Tibial artery (tissue), 4 donors: Measurements from ENCODE around the gene CDK9.

Experiments used
- DNase-seq, 2 donors: peaks; one replicate each; pipeline ENCODE4 v3.0.0-alpha.2; 2019
- H3K27ac ChIP-seq, 2 donors: fragments of 200-600 bp; sonication (generic) in 1 of 2; 1 replicate in 1 of 2; 2 replicates in 1 of 2; pipeline ENCODE4 v1.5.1; 2018 to 2019; ENCODE audit warnings: mild to moderate bottlenecking in 1 of 2
- H3K27me3 ChIP-seq, 2 donors: fragments of 200-600 bp; sonication (generic) in 1 of 2; one replicate each; pipeline versions ENCODE4 v1.5.1 to v1.6.0; 2016 to 2019
- H3K36me3 ChIP-seq, 3 donors: fragments of 200-600 bp; sonication (generic) in 2 of 3; one replicate each; pipeline ENCODE4 v1.5.1; 2016 to 2019; ENCODE audit warnings: mild to moderate bottlenecking in 2 of 3
- H3K4me1 ChIP-seq, 4 donors: fragments of 200-600 bp; sonication (generic) in 2 of 4; 1 replicate in 3 of 4; 2 replicates in 1 of 4; pipeline ENCODE4 v1.5.1; 2016 to 2019
- H3K4me3 ChIP-seq, 2 donors: fragments of 200-600 bp; sonication (generic) in 1 of 2; 1 replicate in 1 of 2; 2 replicates in 1 of 2; pipeline ENCODE4 v1.5.1; 2018 to 2019; ENCODE audit warnings: mild to moderate bottlenecking in 2 of 2
- H3K9me3 ChIP-seq, 3 donors: fragments of 200-600 bp; sonication (generic) in 1 of 3; one replicate each; pipeline ENCODE4 v1.5.1; 2016 to 2019
- CTCF ChIP-seq, 2 experiments: fragments of 200-600 bp in 1 of 2; fragments of 450-650 bp in 1 of 2; IDR thresholded peaks; one replicate each; pipeline ENCODE4 v1.5.1; 2017 to 2019; ENCODE audit warnings: antibody characterized with exemption in 2 of 2, mild to moderate bottlenecking in 1 of 2, moderate library complexity in 1 of 2
- intact Hi-C: fragments of 100-400 bp; cut with DNase I; formaldehyde crosslinking; loops from one replicate; pipeline ENCODE4 v1.15.0; 2023; ENCODE audit warnings: low total_unique reads

The CDK9 gene

GRCh38 chr9:127744398-127745110 is 41.3 kb upstream of the CDK9 start:
- Histone ChIP-seq H3K4me1 (no peaks in the 10 kb centered on the region), H3K27me3 (peaks cover 0 to 14% of the 10 kb centered on the region in 2 donors), H3K36me3 (peaks cover 0 to 16% (median 10%) of the 10 kb centered on the region in 3 donors), H3K4me3 (no peak overlapping the region), H3K9me3 (no peaks in the 10 kb centered on the region), H3K27ac (no peak overlapping the region)
- intact Hi-C loops, result no loop called here
- no peak for TF ChIP-seq CTCF (IDR thresholded peaks at IDR 0.05)
- DNase-seq, result no peak

DNA sequence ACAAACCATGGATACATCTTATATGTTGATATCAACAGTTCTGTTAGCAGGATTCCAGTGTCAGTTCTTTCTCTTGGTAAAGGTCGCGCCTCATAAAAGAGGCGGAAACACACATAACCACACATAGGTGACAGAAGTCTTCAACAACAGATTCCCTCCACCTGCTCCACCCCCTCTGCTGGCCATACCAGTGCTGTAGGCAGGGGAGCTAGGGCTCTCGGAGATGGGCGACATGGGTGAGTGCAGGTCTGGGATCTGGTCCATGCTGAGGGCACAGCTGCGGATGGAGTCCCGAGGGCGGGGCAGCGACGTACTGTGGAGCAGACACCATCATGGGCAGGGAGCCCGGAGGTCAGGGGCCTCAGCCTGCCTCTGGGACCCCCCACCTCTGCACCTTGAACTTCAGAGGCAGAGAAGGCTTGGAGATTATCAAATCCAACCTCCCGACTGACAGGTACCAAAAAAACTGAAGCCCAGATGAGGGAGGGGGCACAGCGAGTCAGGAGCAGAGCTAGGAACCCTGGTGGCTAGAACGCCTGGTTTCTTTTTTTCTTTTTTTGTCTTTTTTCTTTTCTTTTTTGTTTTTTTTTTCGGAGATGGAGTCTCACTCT is 38.8 kb upstream of the CDK9 start:
- H3K4me3 ChIP-seq, result no peak overlapping the region
- no peak for DNase-seq
- no peak for TF ChIP-seq CTCF (IDR thresholded peaks at IDR 0.05)
- H3K27me3 ChIP-seq, result peaks cover 0 to 27% of the 10 kb centered on the region in 2 donors
- peaks cover 0 to 16% (median 11%) of the 10 kb centered on the region in 3 donors for H3K36me3 ChIP-seq
- intact Hi-C loops, result no loop called here
- no peak overlapping the region for H3K27ac ChIP-seq
- H3K9me3 ChIP-seq, result no peaks in the 10 kb centered on the region
- no peaks in the 10 kb centered on the region for H3K4me1 ChIP-seq

DNA sequence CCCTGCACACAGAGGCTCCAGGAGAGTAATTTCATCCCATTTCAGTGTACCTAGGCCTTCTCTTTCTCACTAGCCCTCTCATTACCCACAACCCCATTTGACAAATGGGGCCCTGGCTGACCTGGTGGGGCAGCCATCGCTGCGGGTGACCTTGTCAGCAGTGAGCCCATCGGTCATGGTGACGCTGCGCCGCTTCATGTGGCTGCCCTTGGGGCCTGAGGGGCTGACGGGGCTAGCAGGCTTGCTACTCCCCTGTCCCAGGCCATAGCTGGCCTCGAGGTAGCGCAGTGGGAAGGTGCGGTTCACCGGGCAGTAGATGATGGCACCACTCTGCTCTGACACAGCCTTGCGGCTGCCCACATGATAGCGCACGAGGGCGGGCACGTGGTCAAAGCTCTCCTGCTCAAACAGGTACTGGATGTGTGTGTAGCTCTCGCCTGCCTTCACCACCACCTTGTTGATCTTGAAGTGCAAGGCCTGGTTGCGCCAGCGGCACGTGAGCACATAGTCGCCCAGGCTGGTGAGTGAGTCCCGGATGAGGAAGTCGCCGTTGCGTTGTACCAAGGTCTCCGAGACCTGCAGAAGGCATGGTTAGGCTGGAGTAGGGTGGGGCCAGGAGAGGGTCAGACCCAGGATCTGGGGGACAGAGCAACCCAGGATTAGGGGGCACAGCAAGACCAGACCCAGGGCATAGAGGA is 36.6 kb upstream of the CDK9 start:
- H3K4me1 ChIP-seq, result peaks cover 0 to 3% (median 1%) of the 10 kb centered on the region in 4 donors
- H3K27ac ChIP-seq, result no peak overlapping the region
- no peaks in the 10 kb centered on the region for H3K9me3 ChIP-seq
- DNase-seq, result no peak
- TF ChIP-seq CTCF (IDR thresholded peaks at IDR 0.05), result no peak
- H3K27me3 ChIP-seq, result peaks cover 0 to 40% of the 10 kb centered on the region in 2 donors
- no peak overlapping the region for H3K4me3 ChIP-seq
- intact Hi-C loops, result no loop called here
- peaks cover 0 to 16% (median 11%) of the 10 kb centered on the region in 3 donors for H3K36me3 ChIP-seq

- H3K36me3 ChIP-seq, result peaks cover 0 to 11% (median 9%) of the 10 kb centered on the region in 3 donors
- H3K4me1 ChIP-seq, result peaks cover 0 to 15% (median 9%) of the 10 kb centered on the region in 4 donors
- H3K9me3 ChIP-seq, result no peaks in the 10 kb centered on the region
- no peak for DNase-seq
- intact Hi-C loops, result no loop called here
- no peak overlapping the region for H3K4me3 ChIP-seq
- peaks cover 0 to 53% of the 10 kb centered on the region in 2 donors for H3K27me3 ChIP-seq
- H3K27ac ChIP-seq, result no peak overlapping the region
- TF ChIP-seq CTCF (IDR thresholded peaks at IDR 0.05), result no peak
These were observed 34.4 kb upstream of the CDK9 start for GRCh38 chr9:127751269-127752054.

DNA sequence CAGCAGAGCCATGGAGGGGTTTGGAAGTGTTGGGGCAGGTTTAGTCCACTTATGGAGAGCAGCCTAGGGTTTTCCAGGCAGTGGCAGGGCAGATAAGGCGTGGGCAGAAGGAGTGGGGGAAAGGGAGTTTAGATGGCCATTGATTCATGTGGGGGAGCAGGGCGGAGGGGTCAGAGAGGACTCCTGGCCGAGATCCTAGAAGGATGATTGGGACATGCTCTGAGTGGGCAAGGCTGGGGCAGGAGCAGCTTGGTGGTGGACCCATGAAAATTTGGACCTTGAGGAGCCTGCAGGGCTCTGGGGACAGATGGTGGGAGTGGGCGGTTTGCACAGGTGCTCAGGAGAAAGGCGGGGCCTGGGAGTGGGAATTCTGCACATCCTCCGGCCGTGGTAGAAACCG is 32.7 kb upstream of the CDK9 start:
- H3K27ac ChIP-seq, result no peak overlapping the region
- peaks cover 0 to 15% (median 9%) of the 10 kb centered on the region in 4 donors for H3K4me1 ChIP-seq
- no peak for DNase-seq
- no peaks in the 10 kb centered on the region for H3K9me3 ChIP-seq
- TF ChIP-seq CTCF (IDR thresholded peaks at IDR 0.05), result no peak
- H3K27me3 ChIP-seq, result peaks cover 0 to 53% of the 10 kb centered on the region in 2 donors
- intact Hi-C loops, result no loop called here
- H3K36me3 ChIP-seq, result peaks cover 0 to 11% (median 9%) of the 10 kb centered on the region in 3 donors
- no peak overlapping the region for H3K4me3 ChIP-seq
